PC-9 (cell line): ENCODE results near the gene VSX1. TPM values are rescaled to one million over a fixed set of nuclear protein-coding genes. Genes with fewer than 3 reads are reported as not detected.
A peak's percentile ranks its signal among the peaks of the same experiment; 100 is the strongest.

Experiments
- BruUV-seq: library from RNA; stranded (reverse); fragments of 400-500 nt; replicated peaks from 2 replicates; lab custom pipeline; 2021; lab: Mats Ljungman, UMichigan
- CTCF ChIA-PET: fragments of 300-600 bp; sonication (Branson Sonifier 250); formaldehyde crosslinking; loops from one replicate; lab custom pipeline; 2022; ENCODE audit warnings: antibody characterized with exemption; lab: Charles Lee
- POLR2A ChIA-PET: fragments of 300-600 bp; sonication (Branson Sonifier 250); formaldehyde crosslinking; loops from one replicate; lab custom pipeline; 2022; ENCODE audit warnings: antibody characterized with exemption; ENCODE audit not compliant: unreplicated experiment; lab: Charles Lee
- DNase-seq, 2 experiments: peaks; one replicate each; pipeline versions ENCODE4 v3.0.0 to v3.0.0-alpha.2; 2015 to 2022; ENCODE audit warnings: mixed read lengths in 1 of 2
- H2AFZ ChIP-seq: fragments of 200-600 bp; sonication (generic); 2 replicates; pipeline ENCODE4 v1.8.1; 2017; ENCODE audit warnings: antibody characterized with exemption
- H3F3A ChIP-seq: fragments of 200-600 bp; sonication (generic); 2 replicates; pipeline ENCODE4 v1.8.1; 2017; ENCODE audit warnings: antibody characterized with exemption, mild to moderate bottlenecking, low read depth; ENCODE audit not compliant: insufficient read depth
- H3K27ac ChIP-seq: fragments of 200-600 bp; sonication (generic); 2 replicates; pipeline ENCODE4 v1.6.1; 2016; ENCODE audit warnings: mixed run types
- H3K27me3 ChIP-seq: fragments of 200-600 bp; sonication (generic); 2 replicates; pipeline ENCODE4 v1.6.1; 2016; ENCODE audit warnings: low read depth, mixed run types; ENCODE audit not compliant: insufficient read depth
- H3K36me3 ChIP-seq: fragments of 200-600 bp; sonication (generic); 2 replicates; pipeline ENCODE4 v1.6.1; 2016; ENCODE audit warnings: low read depth, mixed run types
- H3K4me1 ChIP-seq: fragments of 200-600 bp; sonication (generic); replicated peaks from 2 replicates; pipeline ENCODE4 v1.6.1; 2016; ENCODE audit warnings: mixed run types; ENCODE audit not compliant: insufficient read depth
- H3K4me2 ChIP-seq: fragments of 200-600 bp; sonication (generic); 2 replicates; pipeline ENCODE4 v1.6.1; 2017; ENCODE audit warnings: mixed run types
- H3K4me3 ChIP-seq: fragments of 200-600 bp; sonication (generic); 2 replicates; pipeline ENCODE4 v1.6.1; 2016; ENCODE audit warnings: mixed run types
- H3K79me2 ChIP-seq: fragments of 200-600 bp; sonication (generic); 2 replicates; pipeline ENCODE4 v1.6.1; 2017; ENCODE audit warnings: low read depth, mixed run types
- H3K9me2 ChIP-seq: fragments of 200-600 bp; sonication (generic); 2 replicates; pipeline ENCODE4 v1.8.1; 2017; ENCODE audit warnings: mild to moderate bottlenecking; ENCODE audit not compliant: insufficient read depth
- H3K9me3 ChIP-seq: fragments of 200-600 bp; sonication (generic); 2 replicates; pipeline ENCODE4 v1.8.1; 2016; ENCODE audit warnings: low read depth; ENCODE audit not compliant: insufficient read depth
- H4K20me1 ChIP-seq: fragments of 200-600 bp; sonication (generic); 2 replicates; pipeline ENCODE4 v1.8.1; 2017; ENCODE audit not compliant: insufficient read depth
- CTCF ChIP-seq: fragments of 200-600 bp; sonication (generic); conservative IDR thresholded peaks from 2 replicates; pipeline ENCODE4 v1.6.1; 2017; ENCODE audit warnings: mixed run types, antibody characterized with exemption, mild to moderate bottlenecking, moderate library complexity
- EZH2 ChIP-seq: fragments of 200-600 bp; sonication (generic); IDR thresholded peaks from 2 replicates; pipeline ENCODE4 v1.8.0; 2017; ENCODE audit warnings: antibody characterized with exemption, low read depth
- intact Hi-C: fragments of 100-400 bp; cut with micrococcal nuclease; formaldehyde crosslinking; loops from one replicate; pipeline ENCODE4 v1.10.0; 2022; ENCODE audit not compliant: unreplicated experiment
- total RNA-seq: library from RNA; stranded (reverse); gene quantifications from 2 replicates; pipeline ENCODE4 v1.2.3, GENCODE V29; 2021

Gene VSX1
- total RNA-seq, 1 experiment from 2014 or later, result 1.5 TPM

GRCh38 chr20:25046736-25047666 is 34.9 kb downstream of the VSX1 start:
- BruUV-seq, result no TSS peak
- DNase-seq, result peak in 1 of 2 experiments; percentile 21
- intact Hi-C loops, result no loop called here
- CTCF ChIA-PET, result interaction anchor here (0.6 kb wide), 1 partner anchor 30 kb away, joined by 3 read pairs; no protein-coding TSS in a partner anchor
- Histone ChIP-seq H3K27ac (no peak overlapping the region), H2AFZ (no peak overlapping the region), H3K9me3 (no peaks in the 10 kb centered on the region), H3K27me3 (no peaks in the 10 kb centered on the region), H3K4me3 (no peak overlapping the region), H3K4me2 (no peak overlapping the region), H3K4me1 (0 out of 2 replicates have a peak, but pooled peaks cover 9% of the 10 kb centered on the region), H3K9me2 (no peaks in the 10 kb centered on the region), H3K79me2 (no peaks in the 10 kb centered on the region), H3F3A (no peaks in the 10 kb centered on the region), H4K20me1 (no peaks in the 10 kb centered on the region), H3K36me3 (no peaks in the 10 kb centered on the region)
- TF ChIP-seq CTCF (no peak), EZH2 (no peak)
- POLR2A ChIA-PET, result no interaction called here

GRCh38 chr20:25046181-25046641 is 35.7 kb downstream of the VSX1 start:
- POLR2A ChIA-PET, result no interaction called here
- no peak overlapping the region for H3K4me2 ChIP-seq

GRCh38 chr20:25045343-25045712 is 36.6 kb downstream of the VSX1 start:
- ChIA-PET POLR2A (no interaction called here), CTCF (no interaction called here)
- peaks cover 9% of the 10 kb centered on the region; the same call in 1 of the 2 replicates for H3K4me1 ChIP-seq
- no peaks in the 10 kb centered on the region; the same call in 1 of the 2 replicates for H3F3A ChIP-seq
- no peaks in the 10 kb centered on the region for H3K79me2 ChIP-seq
- H3K36me3 ChIP-seq, result no peaks in the 10 kb centered on the region
- intact Hi-C loops, result no loop called here
- H4K20me1 ChIP-seq, result no peaks in the 10 kb centered on the region
- DNase-seq, result no peak
- TF ChIP-seq CTCF (no peak), EZH2 (no peak)
- BruUV-seq, result no TSS peak
- H3K4me3 ChIP-seq, result no peak overlapping the region
- H3K27me3 ChIP-seq, result no peaks in the 10 kb centered on the region
- H3K9me3 ChIP-seq, result no peaks in the 10 kb centered on the region
- H3K9me2 ChIP-seq, result no peaks in the 10 kb centered on the region
- no peak overlapping the region for H3K27ac ChIP-seq
- H3K4me2 ChIP-seq, result no peak overlapping the region
- H2AFZ ChIP-seq, result no peak overlapping the region

More at GRCh38 chr20:25046181-25046641, 35.7 kb downstream of the VSX1 start:
- no peaks in the 10 kb centered on the region for H4K20me1 ChIP-seq
- H3K36me3 ChIP-seq, result no peaks in the 10 kb centered on the region
- no peak for TF ChIP-seq CTCF
- H3K79me2 ChIP-seq, result no peaks in the 10 kb centered on the region
- no peaks in the 10 kb centered on the region for H3K9me3 ChIP-seq
- 0 out of 2 replicates have a peak, but pooled peaks cover 9% of the 10 kb centered on the region for H3K4me1 ChIP-seq
- H3K27ac ChIP-seq, result no peak overlapping the region
- H3K4me3 ChIP-seq, result no peak overlapping the region
- CTCF ChIA-PET, result no interaction called here
- intact Hi-C loops, result no loop called here
- H2AFZ ChIP-seq, result no peak overlapping the region
- DNase-seq, result no peak
- H3K27me3 ChIP-seq, result no peaks in the 10 kb centered on the region
- BruUV-seq, result no TSS peak
- no peaks in the 10 kb centered on the region for H3F3A ChIP-seq
- H3K9me2 ChIP-seq, result no peaks in the 10 kb centered on the region
